ENCODE data around the gene PHLDA2.

The PHLDA2 gene

GRCh38 chr11:2933375-2934020 is 4.3 kb upstream of the PHLDA2 start:
- no peak overlapping the region for H3K27ac ChIP-seq (ENCODE audit: low read depth, low read length)
- peaks cover 19% of the 10 kb centered on the region for H3K27me3 ChIP-seq (ENCODE audit: control insufficient read depth, low read length)
- H3K36me3 ChIP-seq (ENCODE audit: control insufficient read depth, low read length): no peaks in the 10 kb centered on the region
- H4K20me1 ChIP-seq (ENCODE audit: control insufficient read depth, insufficient read depth, low read depth, low read length): no peaks in the 10 kb centered on the region; the same call in 1 of the 2 replicates
- TF ChIP-seq EZH2phosphoT487 (IDR thresholded peaks at IDR 0.05; ENCODE audit: borderline replicate concordance, low read length): no peak
- no peak for TF ChIP-seq CTCF (IDR thresholded peaks at IDR 0.05; ENCODE audit: low read depth, low read length, poor library complexity, severe bottlenecking)
- H3K9me3 ChIP-seq (ENCODE audit: control insufficient read depth, insufficient read depth, low read length): peaks cover 7% of the 10 kb centered on the region; the same call in 1 of the 2 replicates
- peaks cover 10% of the 10 kb centered on the region for H3K4me1 ChIP-seq (ENCODE audit: control insufficient read depth, low read length)
- H3K9me2 ChIP-seq (replicated peaks; ENCODE audit: control insufficient read depth, low read length): no peaks in the 10 kb centered on the region
- no peak overlapping the region for H3K4me3 ChIP-seq (ENCODE audit: low read length)
- no peak overlapping the region for H3K4me2 ChIP-seq (ENCODE audit: low read length)
- H3F3A ChIP-seq (ENCODE audit: control insufficient read depth, insufficient read depth): 0 out of 2 replicates have a peak, but pooled peaks cover 4% of the 10 kb centered on the region
- H3K79me2 ChIP-seq (ENCODE audit: control insufficient read depth, low read length): no peaks in the 10 kb centered on the region

- no peak overlapping the region for H3K4me3 ChIP-seq (ENCODE audit: low read length)
- H3K27me3 ChIP-seq (ENCODE audit: control insufficient read depth, low read length): peaks cover 25% of the 10 kb centered on the region
- no peaks in the 10 kb centered on the region for H3K36me3 ChIP-seq (ENCODE audit: control insufficient read depth, low read length)
- no peak overlapping the region for H3K4me2 ChIP-seq (ENCODE audit: low read length)
- H3K27ac ChIP-seq (ENCODE audit: low read depth, low read length): no peak overlapping the region
- TF ChIP-seq CTCF (IDR thresholded peaks at IDR 0.05; ENCODE audit: low read depth, low read length, poor library complexity, severe bottlenecking) (no peak), EZH2phosphoT487 (IDR thresholded peaks at IDR 0.05; ENCODE audit: borderline replicate concordance, low read length) (no peak)
- H3K9me2 ChIP-seq (replicated peaks; ENCODE audit: control insufficient read depth, low read length): no peaks in the 10 kb centered on the region
- peaks cover 10% of the 10 kb centered on the region for H3K4me1 ChIP-seq (ENCODE audit: control insufficient read depth, low read length)
- 0 out of 2 replicates have a peak, but pooled peaks cover 3% of the 10 kb centered on the region for H3F3A ChIP-seq (ENCODE audit: control insufficient read depth, insufficient read depth)
- H3K9me3 ChIP-seq (ENCODE audit: control insufficient read depth, insufficient read depth, low read length): peaks cover 5% of the 10 kb centered on the region; the same call in 1 of the 2 replicates
- no peaks in the 10 kb centered on the region; the same call in 1 of the 2 replicates for H4K20me1 ChIP-seq (ENCODE audit: control insufficient read depth, insufficient read depth, low read depth, low read length)
- no peaks in the 10 kb centered on the region for H3K79me2 ChIP-seq (ENCODE audit: control insufficient read depth, low read length)
These were observed 3.6 kb upstream of the PHLDA2 start for GRCh38 chr11:2932850-2933251.

DNA sequence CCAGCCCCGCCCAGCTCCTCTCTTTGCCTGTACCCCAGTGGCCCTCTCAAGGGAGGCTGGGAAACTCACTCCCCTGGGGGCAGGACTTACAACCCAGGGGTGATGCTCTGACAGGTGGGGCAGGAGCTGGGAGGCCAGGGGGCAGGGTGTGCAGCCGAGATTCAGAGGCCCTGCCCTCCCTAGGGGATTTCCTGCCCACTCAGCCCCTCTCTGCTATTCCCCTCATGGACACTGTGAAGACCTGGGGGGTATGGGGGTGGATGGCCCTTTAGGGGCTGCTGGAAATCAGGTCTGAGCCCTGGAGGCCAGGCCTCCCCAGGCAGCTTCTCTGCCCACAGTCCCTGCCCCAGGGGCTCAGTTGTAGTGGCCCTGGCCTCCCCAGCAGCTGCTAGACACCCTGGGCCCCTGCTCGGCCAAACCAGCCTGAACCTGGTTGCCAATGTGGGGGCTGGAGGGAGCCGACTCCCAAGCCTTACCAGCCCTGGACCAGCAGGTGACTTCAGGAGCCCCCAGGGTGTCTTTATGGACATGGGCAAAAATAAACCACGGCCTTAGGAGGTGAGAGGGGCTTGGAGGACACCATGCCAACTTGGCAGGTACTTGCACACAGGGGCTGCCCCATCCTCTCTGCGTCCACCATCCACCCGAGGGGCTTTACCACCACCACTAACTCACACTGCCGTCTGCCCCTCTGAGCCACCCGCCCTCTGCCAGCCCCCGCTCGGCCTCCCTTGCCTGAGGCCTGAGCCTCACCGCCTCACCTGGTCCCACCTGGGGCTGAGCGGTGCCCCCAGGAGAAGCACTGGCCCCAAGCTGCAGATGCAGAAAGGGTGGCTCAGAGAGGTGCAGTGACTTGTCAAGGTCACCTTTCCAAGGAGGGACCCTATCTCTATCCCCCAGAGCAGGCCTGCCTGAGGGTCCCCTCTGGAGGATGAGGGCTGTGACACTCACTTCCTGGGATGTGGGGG is 2.8 kb upstream of the PHLDA2 start:
- TF ChIP-seq EZH2phosphoT487 (IDR thresholded peaks at IDR 0.05; ENCODE audit: borderline replicate concordance, low read length) (no peak), CTCF (IDR thresholded peaks at IDR 0.05; ENCODE audit: low read depth, low read length, poor library complexity, severe bottlenecking) (no peak)
- no peaks in the 10 kb centered on the region for H3K9me2 ChIP-seq (replicated peaks; ENCODE audit: control insufficient read depth, low read length)
- H3K9me3 ChIP-seq (ENCODE audit: control insufficient read depth, insufficient read depth, low read length): no peaks in the 10 kb centered on the region
- no peaks in the 10 kb centered on the region for H3K36me3 ChIP-seq (ENCODE audit: control insufficient read depth, low read length)
- H3K4me2 ChIP-seq (ENCODE audit: low read length): no peak overlapping the region
- no peak overlapping the region for H3K4me3 ChIP-seq (ENCODE audit: low read length)
- H4K20me1 ChIP-seq (ENCODE audit: control insufficient read depth, insufficient read depth, low read depth, low read length): no peaks in the 10 kb centered on the region; the same call in 1 of the 2 replicates
- H3K4me1 ChIP-seq (ENCODE audit: control insufficient read depth, low read length): peaks cover 10% of the 10 kb centered on the region
- no peaks in the 10 kb centered on the region for H3F3A ChIP-seq (ENCODE audit: control insufficient read depth, insufficient read depth)
- no peak overlapping the region for H3K27ac ChIP-seq (ENCODE audit: low read depth, low read length)
- no peaks in the 10 kb centered on the region for H3K79me2 ChIP-seq (ENCODE audit: control insufficient read depth, low read length)
- H3K27me3 ChIP-seq (ENCODE audit: control insufficient read depth, low read length): peaks cover 25% of the 10 kb centered on the region

Measured in DOHH2 (cell line).